Mesothelial cell of epicardium (in vitro differentiated cells): Measurements from ENCODE around the gene FNDC10. TPM values are rescaled to one million over a fixed set of nuclear protein-coding genes. Genes with fewer than 3 reads are reported as not detected.

Experiments
- DNase-seq, 2 experiments: peaks; one replicate each; pipeline ENCODE4 v3.0.0; 2021; ENCODE audit warnings: low spot score in 2 of 2; ENCODE audit not compliant: unreplicated experiment in 2 of 2
- H3K27ac Mint-ChIP-seq: 2 replicates; pipeline ENCODE4 v1.8.0; 2021; ENCODE audit warnings: mixed read lengths
- H3K27me3 Mint-ChIP-seq: 2 replicates; pipeline ENCODE4 v1.8.0; 2021; ENCODE audit warnings: low read depth, mixed read lengths
- H3K36me3 Mint-ChIP-seq: 2 replicates; pipeline ENCODE4 v1.8.0; 2021; ENCODE audit warnings: mixed read lengths
- H3K4me1 Mint-ChIP-seq: 2 replicates; pipeline ENCODE4 v1.8.0; 2021; ENCODE audit warnings: mixed read lengths
- H3K4me3 Mint-ChIP-seq: 2 replicates; pipeline ENCODE4 v1.8.0; 2021; ENCODE audit warnings: mild to moderate bottlenecking, moderate library complexity, mixed read lengths
- H3K9me3 Mint-ChIP-seq: 2 replicates; pipeline ENCODE4 v1.8.0; 2021; ENCODE audit warnings: mixed read lengths
- CTCF ChIP-seq: fragments of 200-600 bp; sonication (generic); IDR thresholded peaks from one replicate; pipeline ENCODE4 v1.5.0; 2021; ENCODE audit warnings: antibody characterized with exemption; ENCODE audit not compliant: unreplicated experiment
- total RNA-seq: library from RNA; stranded (reverse); gene quantifications from 3 replicates; pipeline ENCODE4 v1.2.1, GENCODE V29; 2021

Gene FNDC10
- total RNA-seq, 1 donor from 2014 or later = 5.4 TPM

DNA sequence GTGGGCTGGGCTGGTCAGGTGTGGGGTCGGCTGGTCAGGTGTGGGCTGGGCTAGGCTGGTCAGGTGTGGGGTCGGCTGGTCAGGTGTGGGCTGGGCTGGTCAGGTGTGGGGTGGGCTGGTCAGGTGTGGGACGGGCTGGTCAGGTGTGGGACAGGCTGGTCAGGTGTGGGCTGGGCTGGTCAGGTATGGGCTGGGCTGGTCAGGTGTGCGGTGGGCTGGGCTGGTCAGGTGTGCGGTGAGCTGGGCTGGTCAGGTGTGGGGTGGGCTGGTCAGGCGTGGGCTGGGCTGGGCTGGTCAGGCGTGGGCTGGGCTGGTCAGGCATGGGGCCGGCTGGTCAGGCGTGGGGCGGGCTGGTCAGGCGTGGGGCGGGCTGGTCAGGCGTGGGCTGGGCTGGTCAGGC lies 6.3 kb upstream of the FNDC10 start:
- Mint-ChIP-seq H3K27ac (no peak overlapping the region), H3K4me3 (no peak overlapping the region), H3K27me3 (peaks cover 30% of the 10 kb centered on the region), H3K36me3 (no peaks in the 10 kb centered on the region), H3K9me3 (no peaks in the 10 kb centered on the region), H3K4me1 (peaks cover 5% of the 10 kb centered on the region)
- DNase-seq = no peak
- no peak for TF ChIP-seq CTCF

- H3K27ac Mint-ChIP-seq = no peak overlapping the region
- no peak for DNase-seq
These were observed 5.8 kb upstream of the FNDC10 start for GRCh38 chr1:1605724-1606123.

GRCh38 chr1:1605034-1605591 lies 5.2 kb upstream of the FNDC10 start:
- Mint-ChIP-seq H3K9me3 (no peaks in the 10 kb centered on the region), H3K4me3 (no peak overlapping the region), H3K4me1 (no peaks in the 10 kb centered on the region), H3K27me3 (peaks cover 41% of the 10 kb centered on the region), H3K36me3 (no peaks in the 10 kb centered on the region), H3K27ac (no peak overlapping the region)
- no peak for TF ChIP-seq CTCF
- DNase-seq = no peak

More at GRCh38 chr1:1605724-1606123, 5.8 kb upstream of the FNDC10 start:
- Mint-ChIP-seq H3K4me1 (no peaks in the 10 kb centered on the region), H3K27me3 (peaks cover 35% of the 10 kb centered on the region), H3K36me3 (no peaks in the 10 kb centered on the region), H3K4me3 (no peak overlapping the region), H3K9me3 (no peaks in the 10 kb centered on the region)
- no peak for TF ChIP-seq CTCF

- no peaks in the 10 kb centered on the region for H3K4me1 Mint-ChIP-seq
- no peaks in the 10 kb centered on the region for H3K36me3 Mint-ChIP-seq
- no peaks in the 10 kb centered on the region for H3K9me3 Mint-ChIP-seq
- no peak for DNase-seq
- no peak overlapping the region for H3K4me3 Mint-ChIP-seq
- H3K27ac Mint-ChIP-seq = no peak overlapping the region
- TF ChIP-seq CTCF = no peak
- H3K27me3 Mint-ChIP-seq = peaks cover 41% of the 10 kb centered on the region
These were observed 4.6 kb upstream of the FNDC10 start for GRCh38 chr1:1604374-1605033.

DNA sequence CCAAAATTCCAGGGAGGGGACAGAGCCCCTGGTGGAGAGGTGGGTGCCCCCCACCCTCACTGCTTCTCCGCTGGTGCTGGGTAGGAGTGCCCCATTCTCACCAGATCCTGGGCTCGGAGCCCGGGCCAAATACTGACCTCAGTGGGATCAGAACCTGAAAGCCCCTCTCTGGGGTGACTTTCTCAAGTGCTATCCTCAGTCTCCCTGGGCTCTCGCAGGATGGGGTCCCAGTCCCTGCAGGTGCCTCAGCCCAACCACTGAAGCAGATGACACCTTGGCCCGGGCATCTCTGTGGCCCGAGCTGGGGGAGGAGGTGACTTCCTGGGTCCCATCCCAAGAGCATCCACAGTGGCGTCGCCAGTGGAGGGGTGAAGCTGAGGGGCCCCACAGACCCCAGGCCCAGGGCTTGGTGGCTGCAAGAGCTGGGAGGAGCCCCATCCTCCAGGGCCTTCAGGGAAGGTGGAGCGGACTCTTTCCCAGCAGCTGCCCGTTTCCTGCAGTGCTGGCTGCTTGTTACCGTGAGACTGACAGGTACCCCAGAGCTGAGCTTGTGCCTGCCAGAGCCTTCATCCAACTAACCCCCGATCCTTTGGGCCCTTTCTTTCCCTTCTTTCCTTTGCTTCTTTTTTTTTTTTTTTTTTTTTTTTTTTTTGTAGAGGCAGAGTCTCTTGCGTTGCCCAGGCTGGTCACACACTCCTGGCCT lies 3.9 kb upstream of the FNDC10 start:
- Mint-ChIP-seq H3K4me3 (no peak overlapping the region), H3K4me1 (peaks cover 3% of the 10 kb centered on the region), H3K27ac (no peak overlapping the region), H3K27me3 (peaks cover 46% of the 10 kb centered on the region), H3K36me3 (no peaks in the 10 kb centered on the region), H3K9me3 (no peaks in the 10 kb centered on the region)
- DNase-seq = no peak
- TF ChIP-seq CTCF = no peak
